Liver (tissue), 3 donors: ENCODE results near the gene MSH3.

Source experiments
- ATF3 ChIP-seq: IDR thresholded peaks from 2 replicates; pipeline ENCODE4 v1.6.1; 2016; ENCODE audit warnings: antibody characterized with exemption
- CTCF ChIP-seq: fragments of 150-350 bp; IDR thresholded peaks from 2 replicates; pipeline ENCODE4 v1.5.1; 2017; ENCODE audit warnings: improper control_type of control experiment, low read depth, low read length; ENCODE audit not compliant: missing input control
- FOXA1 ChIP-seq: IDR thresholded peaks from 2 replicates; pipeline ENCODE4 v1.6.1; 2016; ENCODE audit warnings: antibody characterized with exemption
- GABPA ChIP-seq, 2 donors: IDR thresholded peaks in 1 of 2; conservative IDR thresholded peaks in 1 of 2; 2 replicates each; pipeline ENCODE4 v1.6.1; 2016; ENCODE audit warnings: antibody characterized with exemption in 2 of 2, mild to moderate bottlenecking in 1 of 2, moderate library complexity in 1 of 2
- HNF4A ChIP-seq, 2 donors: conservative IDR thresholded peaks; 2 replicates each; pipeline ENCODE4 v1.6.1; 2016; ENCODE audit warnings: antibody characterized with exemption in 2 of 2, mild to moderate bottlenecking in 2 of 2
- NR2F2 ChIP-seq: IDR thresholded peaks from 2 replicates; pipeline ENCODE4 v1.6.1; 2016; ENCODE audit warnings: antibody characterized with exemption
- RAD21 ChIP-seq, 2 donors: IDR thresholded peaks; 2 replicates each; pipeline ENCODE4 v1.6.1; 2016; ENCODE audit warnings: antibody characterized with exemption in 2 of 2, mild to moderate bottlenecking in 2 of 2
- REST ChIP-seq: IDR thresholded peaks from 2 replicates; pipeline ENCODE4 v1.6.1; 2016; ENCODE audit warnings: antibody characterized with exemption, mild to moderate bottlenecking
- RXRA ChIP-seq, 2 donors: IDR thresholded peaks; 2 replicates each; pipeline ENCODE4 v1.6.1; 2017 to 2018; ENCODE audit warnings: antibody characterized with exemption in 2 of 2, mild to moderate bottlenecking in 1 of 2
- SP1 ChIP-seq: IDR thresholded peaks from 2 replicates; pipeline ENCODE4 v1.6.1; 2018; ENCODE audit warnings: antibody characterized with exemption, mild to moderate bottlenecking
- TAF1 ChIP-seq: conservative IDR thresholded peaks from 2 replicates; pipeline ENCODE4 v1.6.1; 2016; ENCODE audit warnings: antibody characterized with exemption, mild to moderate bottlenecking
- YY1 ChIP-seq: IDR thresholded peaks from 2 replicates; pipeline ENCODE4 v1.6.1; 2016; ENCODE audit warnings: antibody characterized with exemption, mild to moderate bottlenecking
- TF ChIP-seq, protein P1 (sequence below): IDR thresholded peaks from 2 replicates; pipeline ENCODE4 v1.6.1; 2016; ENCODE audit warnings: antibody characterized with exemption
- TF ChIP-seq, protein P2 (sequence below): IDR thresholded peaks from 2 replicates; pipeline ENCODE4 v1.6.1; 2016; ENCODE audit warnings: antibody characterized with exemption
- donor health status: healthy.
- donor health status: healthy.

GRCh38 chr5:80852331-80853245, 198.1 kb downstream of the MSH3 start:
- TF ChIP-seq CTCF (no peak), GABPA (IDR thresholded peaks at IDR 0.05 in 1 of 2, conservative IDR thresholded peaks at IDR 0.05 in 1 of 2) (no peak), RAD21 (IDR thresholded peaks at IDR 0.05) (no peak), TAF1 (no peak), NR2F2 (no peak), REST (no peak), SP1 (no peak), YY1 (no peak), ATF3 (no peak), HNF4A (conservative IDR thresholded peaks at IDR 0.05) (no peak), FOXA1 (no peak), RXRA (IDR thresholded peaks at IDR 0.05) (no peak)
- TF ChIP-seq, protein P1, sequence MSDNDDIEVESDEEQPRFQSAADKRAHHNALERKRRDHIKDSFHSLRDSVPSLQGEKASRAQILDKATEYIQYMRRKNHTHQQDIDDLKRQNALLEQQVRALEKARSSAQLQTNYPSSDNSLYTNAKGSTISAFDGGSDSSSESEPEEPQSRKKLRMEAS: no peak
- TF ChIP-seq, protein P2, sequence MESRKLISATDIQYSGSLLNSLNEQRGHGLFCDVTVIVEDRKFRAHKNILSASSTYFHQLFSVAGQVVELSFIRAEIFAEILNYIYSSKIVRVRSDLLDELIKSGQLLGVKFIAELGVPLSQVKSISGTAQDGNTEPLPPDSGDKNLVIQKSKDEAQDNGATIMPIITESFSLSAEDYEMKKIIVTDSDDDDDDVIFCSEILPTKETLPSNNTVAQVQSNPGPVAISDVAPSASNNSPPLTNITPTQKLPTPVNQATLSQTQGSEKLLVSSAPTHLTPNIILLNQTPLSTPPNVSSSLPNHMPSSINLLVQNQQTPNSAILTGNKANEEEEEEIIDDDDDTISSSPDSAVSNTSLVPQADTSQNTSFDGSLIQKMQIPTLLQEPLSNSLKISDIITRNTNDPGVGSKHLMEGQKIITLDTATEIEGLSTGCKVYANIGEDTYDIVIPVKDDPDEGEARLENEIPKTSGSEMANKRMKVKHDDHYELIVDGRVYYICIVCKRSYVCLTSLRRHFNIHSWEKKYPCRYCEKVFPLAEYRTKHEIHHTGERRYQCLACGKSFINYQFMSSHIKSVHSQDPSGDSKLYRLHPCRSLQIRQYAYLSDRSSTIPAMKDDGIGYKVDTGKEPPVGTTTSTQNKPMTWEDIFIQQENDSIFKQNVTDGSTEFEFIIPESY: no peak
